Naive thymus-derived CD8-positive, alpha-beta T cell (primary cell): ENCODE results near the gene ADGRD1. TPM values are rescaled to one million over a fixed set of nuclear protein-coding genes. Genes with fewer than 3 reads are reported as not detected.
A peak's percentile ranks its signal among the peaks of the same experiment; 100 is the strongest.

Source experiments
- ATAC-seq, 2 donors: fragments of 150-1000 bp; cut with Tn5 transposase in 1 of 2; sonication (Bioruptor Pico), chemical (Tn5 transposase) in 1 of 2; 1 replicate in 1 of 2; 2 replicates in 1 of 2; pipeline ENCODE4 v1.10.0; 2021; ENCODE audit warnings: mild to moderate bottlenecking in 2 of 2, moderate library complexity in 2 of 2
- POLR2A ChIA-PET: fragments of 350-600 bp; sonication (Branson Sonifier 250); formaldehyde crosslinking; loops from one replicate; lab custom pipeline; 2021; ENCODE audit warnings: antibody characterized with exemption; lab: Charles Lee
- DNase-seq, 10 donors: peaks; one replicate each; pipeline versions ENCODE4 v3.0.0 to v3.0.0-alpha.2; 2020 to 2022
- H3K27ac Mint-ChIP-seq, 10 donors: one replicate each; pipeline ENCODE4 v1.8.0; 2020 to 2022; ENCODE audit warnings: mild to moderate bottlenecking in 10 of 10, mixed read lengths in 10 of 10, moderate library complexity in 4 of 10, inconsistent platforms in 1 of 10
- H3K27me3 Mint-ChIP-seq, 5 donors: one replicate each; pipeline ENCODE4 v1.8.0; 2021 to 2022; ENCODE audit warnings: mixed read lengths in 5 of 5
- H3K36me3 Mint-ChIP-seq, 3 donors: one replicate each; pipeline ENCODE4 v1.8.0; 2020 to 2022; ENCODE audit warnings: mixed read lengths in 3 of 3, mild to moderate bottlenecking in 2 of 3, inconsistent platforms in 1 of 3
- H3K4me1 Mint-ChIP-seq, 4 donors: one replicate each; pipeline ENCODE4 v1.8.0; 2021 to 2022; ENCODE audit warnings: mixed read lengths in 4 of 4
- H3K4me3 Mint-ChIP-seq, 10 donors: one replicate each; pipeline ENCODE4 v1.8.0; 2020 to 2022; ENCODE audit warnings: mild to moderate bottlenecking in 10 of 10, mixed read lengths in 10 of 10, moderate library complexity in 6 of 10, inconsistent platforms in 1 of 10
- H3K9me3 Mint-ChIP-seq, 9 donors: one replicate each; pipeline ENCODE4 v1.8.0; 2020 to 2022; ENCODE audit warnings: mixed read lengths in 9 of 9, mild to moderate bottlenecking in 3 of 9, inconsistent platforms in 1 of 9, moderate library complexity in 1 of 9
- polyA plus RNA-seq, 3 donors: library from polyadenylated mRNA; unstranded; fragments of 300-500 nt; fragmentation: Illumina TruSeq; gene quantifications; one replicate each; pipeline ENCODE4 v1.2.3, GENCODE V29; 2021
- total RNA-seq, 8 experiments: library from RNA in 2 of 8; stranded (reverse) in 2 of 8; gene quantifications; one replicate each; pipeline ENCODE4 v1.2.3 and lab custom pipeline; 2021 to 2026

ADGRD1 gene
- total and polyA plus RNA-seq, 5 experiments from 2014 or later: 0.20 to 0.36 (median 0.34) TPM; not detected in 2

- no peak for DNase-seq
- peak overlapping the region in 1 of 10 donors; percentile 16 for H3K27ac Mint-ChIP-seq
- H3K27me3 Mint-ChIP-seq: peaks cover 5 to 63% (median 27%) of the 10 kb centered on the region in 5 donors
- peaks cover 0 to 41% (median 3%) of the 10 kb centered on the region in 4 donors for H3K4me1 Mint-ChIP-seq
- ATAC-seq: no peak
- peaks cover 0 to 2% (median 0%) of the 10 kb centered on the region in 9 donors for H3K9me3 Mint-ChIP-seq
- POLR2A ChIA-PET: interaction anchor here (0.5 kb wide), 1 partner anchor 1533 kb away, joined by 4 read pairs; no protein-coding TSS in a partner anchor
- H3K4me3 Mint-ChIP-seq: no peak overlapping the region
- H3K36me3 Mint-ChIP-seq: no peaks in the 10 kb centered on the region
These were observed 29.8 kb downstream of the ADGRD1 start for GRCh38 chr12:130983328-130984017.

DNA sequence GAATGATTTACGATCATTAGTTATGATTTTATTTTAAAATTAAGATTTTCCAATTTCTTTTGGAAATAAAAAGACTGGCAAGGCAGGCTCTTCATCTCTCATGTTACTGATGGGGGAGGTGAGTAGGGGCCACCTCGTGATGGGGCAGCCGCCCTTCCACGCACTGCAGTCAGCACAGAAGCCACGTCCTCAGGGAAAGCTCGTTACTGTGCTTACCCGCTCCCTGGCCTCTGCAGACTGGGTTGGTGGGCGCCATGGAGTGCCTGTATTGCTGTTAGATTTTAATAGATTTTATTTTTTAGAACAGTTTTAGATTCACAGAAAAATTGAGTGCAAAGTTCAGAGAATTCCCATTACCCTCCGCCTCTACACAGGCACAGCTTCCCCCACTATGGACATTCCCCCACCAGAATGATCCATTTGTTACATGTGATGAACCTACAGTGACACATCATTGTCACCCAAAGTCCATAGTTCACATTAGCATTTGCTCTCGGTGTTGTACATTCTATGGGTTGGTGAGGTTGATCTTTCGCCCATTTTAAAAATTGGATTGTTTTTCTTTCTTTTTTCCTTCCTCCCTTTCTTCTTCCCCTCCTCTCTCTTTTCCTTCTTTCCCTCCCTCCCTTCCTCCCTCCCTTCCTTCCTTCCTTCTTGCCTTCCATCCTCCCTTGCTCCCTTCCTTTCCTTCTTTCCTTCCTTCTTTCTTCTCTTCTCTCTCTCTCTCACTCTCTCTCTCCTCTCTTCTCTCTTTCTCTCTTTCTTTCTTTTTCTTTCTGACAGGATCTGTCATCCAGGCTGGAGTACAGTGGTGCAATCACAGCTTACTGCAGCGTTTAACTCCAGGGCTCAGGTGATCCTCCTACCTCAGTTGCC, 30.7 kb downstream of the ADGRD1 start:
- H3K36me3 Mint-ChIP-seq: no peaks in the 10 kb centered on the region
- H3K9me3 Mint-ChIP-seq: peaks cover 0 to 2% (median 0%) of the 10 kb centered on the region in 9 donors
- POLR2A ChIA-PET: interaction anchor here (0.5 kb wide), 1 partner anchor 1532 kb away, joined by 4 read pairs; no protein-coding TSS in a partner anchor
- H3K4me1 Mint-ChIP-seq: peaks cover 0 to 35% (median 3%) of the 10 kb centered on the region in 4 donors
- peak overlapping the region in 1 of 10 donors; percentile 49 for H3K27ac Mint-ChIP-seq
- H3K27me3 Mint-ChIP-seq: peaks cover 5 to 69% (median 29%) of the 10 kb centered on the region in 5 donors
- H3K4me3 Mint-ChIP-seq: no peak overlapping the region
- no peak for DNase-seq
- ATAC-seq: no peak

DNA sequence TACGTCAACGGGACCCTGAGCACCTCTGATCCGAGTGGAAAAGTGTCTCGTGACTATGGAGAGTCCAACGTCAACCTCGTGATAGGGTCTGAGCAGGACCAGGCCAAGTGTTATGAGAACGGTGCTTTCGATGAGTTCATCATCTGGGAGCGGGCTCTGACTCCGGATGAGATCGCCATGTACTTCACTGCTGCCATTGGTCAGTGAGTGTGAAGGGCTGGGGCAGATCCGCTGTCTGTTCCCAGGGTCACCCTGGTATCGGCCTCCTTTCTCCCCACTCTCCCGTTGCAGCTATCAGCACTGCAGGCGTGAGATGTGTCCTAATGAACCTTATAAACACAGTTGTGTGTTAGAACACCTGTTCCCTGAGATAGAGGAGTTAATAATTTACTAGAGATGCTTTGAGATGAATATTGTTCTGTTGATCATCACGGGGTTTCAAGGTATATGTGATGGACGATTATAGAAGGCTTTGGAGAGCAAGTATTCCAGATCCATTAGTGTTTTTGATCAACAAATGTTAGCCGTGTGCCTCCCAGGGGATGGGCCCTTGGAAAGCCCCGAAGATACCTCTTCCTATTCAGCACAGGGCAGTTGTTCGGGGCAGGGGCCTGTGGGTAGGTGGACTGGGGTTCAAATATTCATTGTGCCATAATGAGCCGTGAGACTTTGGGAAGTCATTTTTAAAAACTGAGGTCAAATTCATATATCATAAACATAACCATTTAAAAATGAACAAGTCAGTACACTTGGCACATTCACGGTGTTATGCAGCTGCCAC, 33.6 kb downstream of the ADGRD1 start:
- POLR2A ChIA-PET: no interaction called here
- Mint-ChIP-seq H3K27ac (no peak overlapping the region), H3K4me3 (no peak overlapping the region), H3K27me3 (peaks cover 11 to 72% (median 29%) of the 10 kb centered on the region in 5 donors), H3K36me3 (no peaks in the 10 kb centered on the region), H3K4me1 (peaks cover 0 to 11% (median 0%) of the 10 kb centered on the region in 4 donors), H3K9me3 (peaks cover 0 to 2% (median 0%) of the 10 kb centered on the region in 9 donors)
- no peak for DNase-seq
- ATAC-seq: no peak

DNA sequence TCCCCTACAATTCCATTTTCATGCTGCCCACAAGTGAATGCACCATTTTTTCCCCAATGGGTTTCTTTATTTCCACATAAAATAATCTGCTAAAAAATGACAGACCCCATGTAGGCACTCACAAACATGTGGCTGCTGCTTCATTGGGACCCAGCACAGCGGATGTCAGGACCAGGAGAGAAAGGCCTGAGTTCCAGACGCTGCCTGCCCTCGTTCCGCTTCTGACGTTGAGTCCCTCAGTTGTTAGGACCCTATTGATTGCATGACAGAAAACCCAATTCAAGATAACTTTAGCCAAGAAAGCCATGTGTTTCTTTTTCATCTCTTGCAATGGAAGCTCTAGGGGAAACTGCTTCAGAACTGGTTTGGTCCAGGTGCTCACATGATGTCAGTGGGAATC, 34.6 kb downstream of the ADGRD1 start:
- POLR2A ChIA-PET: no interaction called here
- Mint-ChIP-seq H3K27ac (no peak overlapping the region), H3K27me3 (peaks cover 14 to 72% (median 33%) of the 10 kb centered on the region in 5 donors), H3K9me3 (peaks cover 0 to under 1% (median 0%) of the 10 kb centered on the region in 9 donors), H3K4me3 (no peak overlapping the region), H3K4me1 (peaks cover 0 to 6% (median 0%) of the 10 kb centered on the region in 4 donors), H3K36me3 (no peaks in the 10 kb centered on the region)
- DNase-seq: no peak
- ATAC-seq: no peak

DNA sequence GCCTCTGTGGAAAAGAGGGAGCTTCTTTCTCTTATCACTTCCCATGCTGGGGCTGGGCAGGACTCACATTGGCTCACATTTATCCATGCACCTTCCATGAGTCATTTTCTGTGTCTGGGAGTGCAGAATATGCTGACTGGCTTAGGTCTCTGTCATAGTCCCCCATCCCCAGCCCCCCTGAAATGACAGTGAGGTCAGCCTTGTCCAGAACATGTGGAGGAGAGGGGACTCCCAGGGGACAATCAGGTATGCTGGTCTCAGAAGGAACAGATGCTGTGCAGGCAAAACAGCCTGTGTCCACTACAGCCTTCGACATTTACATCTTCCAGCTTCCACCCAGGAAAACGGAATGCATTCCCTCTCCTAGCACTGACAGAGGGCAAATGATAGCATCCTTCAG, 35.0 kb downstream of the ADGRD1 start:
- Mint-ChIP-seq H3K4me1 (peaks cover 0 to 5% (median 0%) of the 10 kb centered on the region in 4 donors), H3K27me3 (peaks cover 14 to 77% (median 36%) of the 10 kb centered on the region in 5 donors), H3K27ac (no peak overlapping the region), H3K4me3 (no peak overlapping the region), H3K36me3 (no peaks in the 10 kb centered on the region), H3K9me3 (no peaks in the 10 kb centered on the region)
- DNase-seq (no peak), ATAC-seq (no peak)
- POLR2A ChIA-PET: no interaction called here

DNA sequence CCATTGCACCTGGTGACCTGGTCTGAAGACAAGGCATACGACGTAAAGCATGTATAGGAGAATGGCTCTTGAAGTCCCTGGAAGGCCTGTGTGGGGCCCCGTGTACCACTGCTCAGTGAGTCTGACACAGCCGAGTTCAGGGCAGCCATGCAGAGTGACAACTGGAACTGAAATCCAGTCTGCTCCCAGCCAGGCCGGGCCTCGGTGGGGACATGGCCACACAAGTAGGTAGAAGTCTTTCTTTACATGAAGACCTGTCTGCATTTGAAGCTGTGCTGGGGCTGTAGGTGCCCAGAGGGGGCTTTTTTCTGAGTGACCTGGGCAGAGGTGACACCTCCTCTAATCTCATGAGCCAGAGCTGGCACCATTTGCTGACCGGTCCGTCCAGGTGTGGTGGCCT, 35.7 kb downstream of the ADGRD1 start:
- ATAC-seq (no peak), DNase-seq (no peak)
- H3K9me3 Mint-ChIP-seq: no peaks in the 10 kb centered on the region
- peaks cover 0 to 5% (median 0%) of the 10 kb centered on the region in 4 donors for H3K4me1 Mint-ChIP-seq
- no peak overlapping the region for H3K4me3 Mint-ChIP-seq
- peaks cover 12 to 76% (median 37%) of the 10 kb centered on the region in 5 donors for H3K27me3 Mint-ChIP-seq
- POLR2A ChIA-PET: no interaction called here
- H3K27ac Mint-ChIP-seq: no peak overlapping the region
- H3K36me3 Mint-ChIP-seq: no peaks in the 10 kb centered on the region

- Mint-ChIP-seq H3K9me3 (peaks cover 0 to 2% (median 0%) of the 10 kb centered on the region in 9 donors), H3K4me3 (no peak overlapping the region), H3K36me3 (no peaks in the 10 kb centered on the region), H3K27ac (no peak overlapping the region), H3K4me1 (peaks cover 0 to 5% (median 0%) of the 10 kb centered on the region in 4 donors), H3K27me3 (peaks cover 12 to 70% (median 35%) of the 10 kb centered on the region in 5 donors)
- DNase-seq (no peak), ATAC-seq (no peak)
- POLR2A ChIA-PET: no interaction called here
These were observed 36.3 kb downstream of the ADGRD1 start for GRCh38 chr12:130990034-130990433.

- H3K9me3 Mint-ChIP-seq: peaks cover 0 to 2% (median 0%) of the 10 kb centered on the region in 9 donors
- H3K27me3 Mint-ChIP-seq: peaks cover 6 to 50% (median 32%) of the 10 kb centered on the region in 5 donors
- H3K36me3 Mint-ChIP-seq: no peaks in the 10 kb centered on the region
- no peak overlapping the region for H3K27ac Mint-ChIP-seq
- DNase-seq (peak in 1 of 10 donors; percentile 6), ATAC-seq (no peak)
- POLR2A ChIA-PET: no interaction called here
- no peak overlapping the region for H3K4me3 Mint-ChIP-seq
- H3K4me1 Mint-ChIP-seq: peaks cover 0 to 5% (median 0%) of the 10 kb centered on the region in 4 donors
These were observed 38.7 kb downstream of the ADGRD1 start for GRCh38 chr12:130992448-130992847.

- Mint-ChIP-seq H3K27ac (no peak overlapping the region), H3K4me3 (no peak overlapping the region), H3K36me3 (no peaks in the 10 kb centered on the region), H3K27me3 (peaks cover 5 to 44% (median 32%) of the 10 kb centered on the region in 5 donors), H3K4me1 (peaks cover 0 to 5% (median 0%) of the 10 kb centered on the region in 4 donors), H3K9me3 (peaks cover 0 to 3% (median 0%) of the 10 kb centered on the region in 9 donors)
- peak in 1 of 10 donors; percentile 35 for DNase-seq
- POLR2A ChIA-PET: no interaction called here
- ATAC-seq: no peak
These were observed 39.4 kb downstream of the ADGRD1 start for GRCh38 chr12:130992979-130993538.

DNA sequence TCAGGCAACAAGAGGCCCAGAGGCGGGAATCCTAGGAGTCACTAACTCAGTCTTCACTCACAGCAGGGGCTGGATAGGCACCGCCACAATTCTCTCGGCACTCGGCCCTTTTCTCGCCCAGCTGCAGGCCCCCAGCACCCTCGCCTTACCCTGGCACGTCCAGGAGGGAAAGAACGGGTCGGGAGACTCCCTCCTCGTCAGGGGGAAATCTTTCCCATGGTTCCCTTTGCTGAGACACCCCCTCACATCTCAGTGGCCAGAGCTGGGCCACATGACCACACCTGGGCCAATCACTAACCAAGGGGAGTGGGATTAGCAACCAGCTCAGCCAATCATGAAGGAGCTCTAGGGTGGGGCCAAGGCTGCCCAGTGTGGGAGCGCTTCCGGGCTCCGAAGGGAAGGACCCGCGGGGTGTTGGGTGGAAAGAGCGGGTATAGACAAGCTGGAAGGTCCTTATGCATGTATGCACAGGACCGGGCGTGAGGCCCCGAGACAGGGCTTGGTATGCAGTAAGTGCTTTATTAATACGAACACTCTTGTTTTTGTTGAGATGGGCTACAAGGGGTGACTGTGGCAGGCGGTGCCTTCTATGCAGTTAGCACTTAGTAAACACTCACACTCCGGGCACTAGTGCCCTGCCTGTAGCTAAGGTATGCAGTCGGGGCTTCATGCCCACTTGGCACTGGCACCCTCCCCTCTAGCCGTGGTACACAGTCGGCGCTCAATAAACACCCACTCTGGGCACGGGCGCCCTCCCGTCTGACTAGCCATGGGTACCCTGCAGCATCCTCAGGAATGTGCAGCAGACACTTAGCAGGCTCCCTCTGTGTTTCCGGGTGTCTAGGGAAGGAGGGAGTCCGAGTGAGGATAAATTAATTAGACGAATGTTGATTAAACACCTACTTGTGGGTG, 40.3 kb downstream of the ADGRD1 start:
- H3K36me3 Mint-ChIP-seq: no peaks in the 10 kb centered on the region
- peaks cover 5 to 38% (median 29%) of the 10 kb centered on the region in 5 donors for H3K27me3 Mint-ChIP-seq
- H3K4me1 Mint-ChIP-seq: peaks cover 0 to 5% (median 0%) of the 10 kb centered on the region in 4 donors
- ATAC-seq (peak in 1 of 2 donors; percentile 85), DNase-seq (peak in 1 of 10 donors; percentile 48)
- H3K9me3 Mint-ChIP-seq: peaks cover 0 to 10% (median 2%) of the 10 kb centered on the region in 9 donors
- H3K4me3 Mint-ChIP-seq: peak overlapping the region in 1 of 10 donors; percentile 75
- H3K27ac Mint-ChIP-seq: no peak overlapping the region
- POLR2A ChIA-PET: no interaction called here

- peak in 1 of 10 donors; percentile 18 for DNase-seq
- H3K4me1 Mint-ChIP-seq: peaks cover 0 to 5% (median 0%) of the 10 kb centered on the region in 4 donors
- H3K4me3 Mint-ChIP-seq: peak overlapping the region in 1 of 10 donors; percentile 45
- peak overlapping the region in 2 of 10 donors; percentile 22 to 68 for H3K27ac Mint-ChIP-seq
- no peaks in the 10 kb centered on the region for H3K36me3 Mint-ChIP-seq
- no peak for ATAC-seq
- H3K9me3 Mint-ChIP-seq: peaks cover 0 to 12% (median 2%) of the 10 kb centered on the region in 9 donors
- POLR2A ChIA-PET: no interaction called here
- peaks cover 5 to 30% (median 24%) of the 10 kb centered on the region in 5 donors for H3K27me3 Mint-ChIP-seq
These were observed 41.2 kb downstream of the ADGRD1 start for GRCh38 chr12:130994821-130995375.
